Effector CD4-positive, alpha-beta T cell (primary cell): ENCODE data around the gene GH2. TPM values are rescaled to one million over a fixed set of nuclear protein-coding genes. Genes with fewer than 3 reads are reported as not detected.
A peak's percentile ranks its signal among the peaks of the same experiment; 100 is the strongest.
"Not testable (repeated sequence)": the region's sequence is repeated elsewhere in the genome, so short reads cannot be mapped to it uniquely, and the experiment has no call there.

ENCODE experiments used
- DNase-seq: peaks from one replicate; pipeline ENCODE4 v3.0.0-alpha.2; 2020
- total RNA-seq: gene quantifications from one replicate; lab custom pipeline; 2026; lab: John Stamatoyannopoulos, UW

The GH2 gene
- total RNA-seq: not detected

- DNase-seq: peak; percentile 47
These were observed at the start of gene GH2 for GRCh38 chr17:63881935-63882601. TSS of gene GH2 (minus strand) at chr17:63881944. CDS start at chr17:63881801, 143 bp downstream.

- DNase-seq: peak; percentile 41
These were observed 49.3 kb upstream of the GH2 start for GRCh38 chr17:63930951-63931575.

GRCh38 chr17:63929860-63930766, 48.4 kb upstream of the GH2 start:
- DNase-seq: no peak

GRCh38 chr17:63928966-63929695, 47.4 kb upstream of the GH2 start:
- DNase-seq: no peak

GRCh38 chr17:63928172-63928666, 46.5 kb upstream of the GH2 start:
- no peak for DNase-seq

- DNase-seq: no peak
These were observed 45.9 kb upstream of the GH2 start for GRCh38 chr17:63927464-63928171.

- no peak for DNase-seq
These were observed 44.4 kb upstream of the GH2 start for GRCh38 chr17:63926164-63926563.

- no peak for DNase-seq
These were observed 43.9 kb upstream of the GH2 start for GRCh38 chr17:63925615-63926014.

- DNase-seq: not testable (repeated sequence)
These were observed 40.7 kb upstream of the GH2 start for GRCh38 chr17:63922402-63922801.

GRCh38 chr17:63920779-63921178, 39.0 kb upstream of the GH2 start:
- not testable (repeated sequence) for DNase-seq

GRCh38 chr17:63920050-63920449, 38.3 kb upstream of the GH2 start:
- DNase-seq: not testable (repeated sequence)

- DNase-seq: peak; percentile 67
These were observed 37.6 kb upstream of the GH2 start for GRCh38 chr17:63919311-63919723.

GRCh38 chr17:63918789-63919305, 37.1 kb upstream of the GH2 start, which contains the start of gene GH1:
TSS of gene GH1 (minus strand) at chr17:63918839. CDS start at chr17:63918776, 63 bp downstream.
- DNase-seq: not testable (repeated sequence)

GRCh38 chr17:63918305-63918704, 36.6 kb upstream of the GH2 start:
- no peak for DNase-seq

- DNase-seq: no peak
These were observed 35.9 kb upstream of the GH2 start for GRCh38 chr17:63917646-63918045.

- not testable (repeated sequence) for DNase-seq
These were observed 35.5 kb upstream of the GH2 start for GRCh38 chr17:63917206-63917605.

- no peak for DNase-seq
These were observed 34.9 kb upstream of the GH2 start for GRCh38 chr17:63916566-63917185.

- not testable (repeated sequence) for DNase-seq
These were observed 34.0 kb upstream of the GH2 start for GRCh38 chr17:63915753-63916152.

GRCh38 chr17:63914471-63914870, 32.7 kb upstream of the GH2 start:
- no peak for DNase-seq

GRCh38 chr17:63911657-63912100, 29.9 kb upstream of the GH2 start:
- peak; percentile 47 for DNase-seq
